Ishikawa (cell line): ENCODE data around the gene TNIP1.

Experiments used
- CEBPB ChIP-seq: IDR thresholded peaks from 2 replicates; pipeline ENCODE4 v1.6.1; 2012
- CREB1 ChIP-seq: IDR thresholded peaks from 2 replicates; pipeline ENCODE4 v1.6.1; 2012; ENCODE audit warnings: low read depth
- EGR1 ChIP-seq: IDR thresholded peaks from 2 replicates; pipeline ENCODE4 v1.6.1; 2012
- EP300 ChIP-seq: IDR thresholded peaks from 2 replicates; pipeline ENCODE4 v1.6.1; 2012; ENCODE audit warnings: borderline replicate concordance
- NFIC ChIP-seq: IDR thresholded peaks from 2 replicates; pipeline ENCODE4 v1.6.1; 2012
- RAD21 ChIP-seq: IDR thresholded peaks from 2 replicates; pipeline ENCODE4 v1.6.1; 2012; ENCODE audit warnings: low read depth
- TAF1 ChIP-seq: IDR thresholded peaks from 2 replicates; pipeline ENCODE4 v1.6.1; 2012; ENCODE audit warnings: low read depth, mild to moderate bottlenecking
- TEAD4 ChIP-seq: IDR thresholded peaks from 2 replicates; pipeline ENCODE4 v1.6.1; 2012
- YY1 ChIP-seq: IDR thresholded peaks from 2 replicates; pipeline ENCODE4 v1.6.1; 2012; ENCODE audit warnings: low read depth
- ZBTB7A ChIP-seq: IDR thresholded peaks from 2 replicates; pipeline ENCODE4 v1.6.1; 2012; ENCODE audit warnings: low read depth
- TF ChIP-seq, protein P1 (sequence below): IDR thresholded peaks from 2 replicates; pipeline ENCODE4 v1.6.1; 2012
- TF ChIP-seq, protein P2 (sequence below): IDR thresholded peaks from 2 replicates; pipeline ENCODE4 v1.6.1; 2012; ENCODE audit warnings: low read depth, mild to moderate bottlenecking
- TF ChIP-seq, protein P3 (sequence below): IDR thresholded peaks from 2 replicates; pipeline ENCODE4 v1.6.1; 2012

DNA sequence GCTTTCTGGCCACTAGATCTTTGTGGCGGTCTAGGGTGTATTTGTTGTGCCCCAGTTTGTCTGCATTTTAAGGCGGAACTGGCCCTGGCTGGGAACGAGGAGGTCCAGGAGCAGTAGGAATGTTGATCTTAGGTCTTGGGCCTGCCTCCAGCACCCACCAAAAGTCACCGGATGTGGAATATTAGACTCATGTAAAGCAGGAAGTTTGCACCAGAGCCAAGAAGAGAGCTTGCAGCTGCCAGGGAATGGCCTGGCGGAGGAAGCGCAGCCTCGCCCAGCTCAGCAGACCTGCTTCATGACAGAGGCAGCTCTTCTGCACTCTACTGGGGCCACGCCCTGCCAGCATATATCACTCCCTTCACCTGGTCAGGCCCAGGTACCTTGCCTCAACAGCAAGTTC is 57.2 kb downstream of the TNIP1 start:
- TF ChIP-seq CEBPB = no peak
- TF ChIP-seq, protein P1, sequence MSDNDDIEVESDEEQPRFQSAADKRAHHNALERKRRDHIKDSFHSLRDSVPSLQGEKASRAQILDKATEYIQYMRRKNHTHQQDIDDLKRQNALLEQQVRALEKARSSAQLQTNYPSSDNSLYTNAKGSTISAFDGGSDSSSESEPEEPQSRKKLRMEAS = no peak
- no peak for TF ChIP-seq CREB1
- no peak for TF ChIP-seq EP300
- no peak for TF ChIP-seq TEAD4
- no peak for TF ChIP-seq EGR1
- TF ChIP-seq, protein P2, sequence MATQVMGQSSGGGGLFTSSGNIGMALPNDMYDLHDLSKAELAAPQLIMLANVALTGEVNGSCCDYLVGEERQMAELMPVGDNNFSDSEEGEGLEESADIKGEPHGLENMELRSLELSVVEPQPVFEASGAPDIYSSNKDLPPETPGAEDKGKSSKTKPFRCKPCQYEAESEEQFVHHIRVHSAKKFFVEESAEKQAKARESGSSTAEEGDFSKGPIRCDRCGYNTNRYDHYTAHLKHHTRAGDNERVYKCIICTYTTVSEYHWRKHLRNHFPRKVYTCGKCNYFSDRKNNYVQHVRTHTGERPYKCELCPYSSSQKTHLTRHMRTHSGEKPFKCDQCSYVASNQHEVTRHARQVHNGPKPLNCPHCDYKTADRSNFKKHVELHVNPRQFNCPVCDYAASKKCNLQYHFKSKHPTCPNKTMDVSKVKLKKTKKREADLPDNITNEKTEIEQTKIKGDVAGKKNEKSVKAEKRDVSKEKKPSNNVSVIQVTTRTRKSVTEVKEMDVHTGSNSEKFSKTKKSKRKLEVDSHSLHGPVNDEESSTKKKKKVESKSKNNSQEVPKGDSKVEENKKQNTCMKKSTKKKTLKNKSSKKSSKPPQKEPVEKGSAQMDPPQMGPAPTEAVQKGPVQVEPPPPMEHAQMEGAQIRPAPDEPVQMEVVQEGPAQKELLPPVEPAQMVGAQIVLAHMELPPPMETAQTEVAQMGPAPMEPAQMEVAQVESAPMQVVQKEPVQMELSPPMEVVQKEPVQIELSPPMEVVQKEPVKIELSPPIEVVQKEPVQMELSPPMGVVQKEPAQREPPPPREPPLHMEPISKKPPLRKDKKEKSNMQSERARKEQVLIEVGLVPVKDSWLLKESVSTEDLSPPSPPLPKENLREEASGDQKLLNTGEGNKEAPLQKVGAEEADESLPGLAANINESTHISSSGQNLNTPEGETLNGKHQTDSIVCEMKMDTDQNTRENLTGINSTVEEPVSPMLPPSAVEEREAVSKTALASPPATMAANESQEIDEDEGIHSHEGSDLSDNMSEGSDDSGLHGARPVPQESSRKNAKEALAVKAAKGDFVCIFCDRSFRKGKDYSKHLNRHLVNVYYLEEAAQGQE = no peak
- no peak for TF ChIP-seq NFIC
- TF ChIP-seq RAD21 = no peak
- no peak for TF ChIP-seq YY1
- no peak for TF ChIP-seq TAF1
- TF ChIP-seq, protein P3, sequence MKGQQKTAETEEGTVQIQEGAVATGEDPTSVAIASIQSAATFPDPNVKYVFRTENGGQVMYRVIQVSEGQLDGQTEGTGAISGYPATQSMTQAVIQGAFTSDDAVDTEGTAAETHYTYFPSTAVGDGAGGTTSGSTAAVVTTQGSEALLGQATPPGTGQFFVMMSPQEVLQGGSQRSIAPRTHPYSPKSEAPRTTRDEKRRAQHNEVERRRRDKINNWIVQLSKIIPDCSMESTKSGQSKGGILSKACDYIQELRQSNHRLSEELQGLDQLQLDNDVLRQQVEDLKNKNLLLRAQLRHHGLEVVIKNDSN = no peak
- no peak for TF ChIP-seq ZBTB7A
